Activated naive CD4-positive, alpha-beta T cell treated with anti-CD3 and anti-CD28 coated beads for 36 hours (primary cell): Measurements from ENCODE around the gene NACC2. TPM values are rescaled to one million over a fixed set of nuclear protein-coding genes. Genes with fewer than 3 reads are reported as not detected.

Experiments
- CTCF ChIA-PET: fragments of 350-600 bp; sonication (Branson Sonifier 250); formaldehyde crosslinking; loops from one replicate; lab custom pipeline; 2021; ENCODE audit warnings: antibody characterized with exemption; lab: Charles Lee
- DNase-seq: peaks from one replicate; pipeline ENCODE4 v3.0.0-alpha.2; 2020
- H3K27ac Mint-ChIP-seq: one replicate; pipeline ENCODE4 v1.8.0; 2021; ENCODE audit warnings: mild to moderate bottlenecking, mixed read lengths
- H3K27me3 Mint-ChIP-seq: one replicate; pipeline ENCODE4 v1.8.0; 2021; ENCODE audit warnings: low read depth, mixed read lengths
- H3K36me3 Mint-ChIP-seq: one replicate; pipeline ENCODE4 v1.8.0; 2021; ENCODE audit warnings: low read depth, mixed read lengths
- H3K4me1 Mint-ChIP-seq: one replicate; pipeline ENCODE4 v1.8.0; 2021; ENCODE audit warnings: low read depth, mixed read lengths
- H3K4me3 Mint-ChIP-seq: one replicate; pipeline ENCODE4 v1.8.0; 2021; ENCODE audit warnings: mild to moderate bottlenecking, moderate library complexity, mixed read lengths
- H3K9me3 Mint-ChIP-seq: one replicate; pipeline ENCODE4 v1.8.0; 2021; ENCODE audit warnings: mixed read lengths
- intact Hi-C: fragments of 100-400 bp; cut with micrococcal nuclease; formaldehyde crosslinking; loops from one replicate; pipeline ENCODE4 v1.15.1; 2023
- total RNA-seq, 2 experiments: library from RNA; stranded (reverse); gene quantifications; one replicate each; pipeline ENCODE4 v1.2.3, GENCODE V29; 2021

NACC2 gene
- total RNA-seq, 2 experiments from 2014 or later, result 3.4 to 3.5 TPM

- no peaks in the 10 kb centered on the region for H3K27me3 Mint-ChIP-seq
- H3K36me3 Mint-ChIP-seq, result no peaks in the 10 kb centered on the region
- intact Hi-C loops, result no loop called here
- no peak overlapping the region for H3K27ac Mint-ChIP-seq
- H3K4me3 Mint-ChIP-seq, result no peak overlapping the region
- CTCF ChIA-PET, result interaction anchor here (4.3 kb wide), 1 partner anchor 35 kb away, joined by 43 read pairs; no protein-coding TSS in a partner anchor
- H3K9me3 Mint-ChIP-seq, result no peaks in the 10 kb centered on the region
- H3K4me1 Mint-ChIP-seq, result peaks cover 13% of the 10 kb centered on the region
- no peak for DNase-seq
Observed at GRCh38 chr9:136087741-136088480, 7.2 kb downstream of the NACC2 start.

GRCh38 chr9:136086951-136087740, 7.9 kb downstream of the NACC2 start:
- Mint-ChIP-seq H3K27me3 (no peaks in the 10 kb centered on the region), H3K9me3 (no peaks in the 10 kb centered on the region), H3K4me1 (peaks cover 15% of the 10 kb centered on the region), H3K4me3 (no peak overlapping the region), H3K27ac (no peak overlapping the region), H3K36me3 (no peaks in the 10 kb centered on the region)
- DNase-seq, result no peak
- CTCF ChIA-PET, result interaction anchor here (0.8 to 1.5 kb wide), 3 partner anchors 35 to 120 kb away, joined by 3 to 4 read pairs (median 3); no protein-coding TSS in a partner anchor
- intact Hi-C loops, result no loop called here

GRCh38 chr9:136086213-136086881, 8.7 kb downstream of the NACC2 start:
- Mint-ChIP-seq H3K4me3 (no peak overlapping the region), H3K27ac (no peak overlapping the region), H3K4me1 (peaks cover 15% of the 10 kb centered on the region), H3K36me3 (no peaks in the 10 kb centered on the region), H3K9me3 (no peaks in the 10 kb centered on the region), H3K27me3 (no peaks in the 10 kb centered on the region)
- intact Hi-C loops, result no loop called here
- no peak for DNase-seq
- CTCF ChIA-PET, result interaction anchor here (0.8 to 1.5 kb wide), 3 partner anchors 36 to 119 kb away, joined by 3 to 4 read pairs (median 3); no protein-coding TSS in a partner anchor

- intact Hi-C loops, result no loop called here
- H3K4me3 Mint-ChIP-seq, result no peak overlapping the region
- no peaks in the 10 kb centered on the region for H3K9me3 Mint-ChIP-seq
- CTCF ChIA-PET, result interaction anchor here (1.5 kb wide), 1 partner anchor 37 kb away, joined by 4 read pairs; no protein-coding TSS in a partner anchor
- DNase-seq, result no peak
- no peaks in the 10 kb centered on the region for H3K36me3 Mint-ChIP-seq
- H3K27me3 Mint-ChIP-seq, result no peaks in the 10 kb centered on the region
- no peak overlapping the region for H3K27ac Mint-ChIP-seq
- H3K4me1 Mint-ChIP-seq, result peaks cover 15% of the 10 kb centered on the region
Observed at GRCh38 chr9:136085815-136086212, 9.3 kb downstream of the NACC2 start.

GRCh38 chr9:136084063-136084944, 10.8 kb downstream of the NACC2 start:
- no peak overlapping the region for H3K27ac Mint-ChIP-seq
- no peaks in the 10 kb centered on the region for H3K36me3 Mint-ChIP-seq
- H3K4me1 Mint-ChIP-seq, result peaks cover 9% of the 10 kb centered on the region
- no peak for DNase-seq
- CTCF ChIA-PET, result no interaction called here
- no peaks in the 10 kb centered on the region for H3K9me3 Mint-ChIP-seq
- intact Hi-C loops, result no loop called here
- no peak overlapping the region for H3K4me3 Mint-ChIP-seq
- no peaks in the 10 kb centered on the region for H3K27me3 Mint-ChIP-seq

- Mint-ChIP-seq H3K27me3 (no peaks in the 10 kb centered on the region), H3K36me3 (no peaks in the 10 kb centered on the region), H3K27ac (no peak overlapping the region), H3K4me1 (peaks cover 9% of the 10 kb centered on the region), H3K9me3 (no peaks in the 10 kb centered on the region), H3K4me3 (no peak overlapping the region)
- intact Hi-C loops, result no loop called here
- DNase-seq, result no peak
- CTCF ChIA-PET, result no interaction called here
Observed at GRCh38 chr9:136083558-136084062, 11.5 kb downstream of the NACC2 start.

- CTCF ChIA-PET, result no interaction called here
- Mint-ChIP-seq H3K27me3 (no peaks in the 10 kb centered on the region), H3K36me3 (no peaks in the 10 kb centered on the region), H3K4me3 (no peak overlapping the region), H3K4me1 (peaks cover 9% of the 10 kb centered on the region), H3K27ac (no peak overlapping the region), H3K9me3 (no peaks in the 10 kb centered on the region)
- no peak for DNase-seq
- intact Hi-C loops, result no loop called here
Observed at GRCh38 chr9:136082496-136083361, 12.4 kb downstream of the NACC2 start.

GRCh38 chr9:136081826-136082495, 13.1 kb downstream of the NACC2 start:
- CTCF ChIA-PET, result no interaction called here
- DNase-seq, result no peak
- no peaks in the 10 kb centered on the region for H3K9me3 Mint-ChIP-seq
- H3K4me3 Mint-ChIP-seq, result no peak overlapping the region
- no peaks in the 10 kb centered on the region for H3K27me3 Mint-ChIP-seq
- intact Hi-C loops, result no loop called here
- H3K36me3 Mint-ChIP-seq, result no peaks in the 10 kb centered on the region
- peaks cover 9% of the 10 kb centered on the region for H3K4me1 Mint-ChIP-seq
- no peak overlapping the region for H3K27ac Mint-ChIP-seq

GRCh38 chr9:136081113-136081825, 13.8 kb downstream of the NACC2 start:
- H3K36me3 Mint-ChIP-seq, result no peaks in the 10 kb centered on the region
- no peaks in the 10 kb centered on the region for H3K27me3 Mint-ChIP-seq
- peaks cover 12% of the 10 kb centered on the region for H3K4me1 Mint-ChIP-seq
- CTCF ChIA-PET, result no interaction called here
- intact Hi-C loops, result no loop called here
- no peak overlapping the region for H3K27ac Mint-ChIP-seq
- no peak for DNase-seq
- H3K9me3 Mint-ChIP-seq, result no peaks in the 10 kb centered on the region
- H3K4me3 Mint-ChIP-seq, result no peak overlapping the region

- no peak overlapping the region for H3K27ac Mint-ChIP-seq
- intact Hi-C loops, result no loop called here
- H3K27me3 Mint-ChIP-seq, result no peaks in the 10 kb centered on the region
- H3K4me3 Mint-ChIP-seq, result no peak overlapping the region
- peaks cover 18% of the 10 kb centered on the region for H3K4me1 Mint-ChIP-seq
- H3K9me3 Mint-ChIP-seq, result no peaks in the 10 kb centered on the region
- no peaks in the 10 kb centered on the region for H3K36me3 Mint-ChIP-seq
- no peak for DNase-seq
- CTCF ChIA-PET, result no interaction called here
Observed at GRCh38 chr9:136080716-136081112, 14.4 kb downstream of the NACC2 start.
